Astrocyte of the cerebellum (primary cell): ENCODE results near the gene SPG7.

Experiments
- DNase-seq: peaks from one replicate; pipeline ENCODE4 v3.0.0-alpha.2; 2011; ENCODE audit warnings: low read depth
- H3K4me3 ChIP-seq: 2 replicates; pipeline ENCODE4 v1.5.1; 2011; ENCODE audit warnings: mild to moderate bottlenecking, low read depth, low read length, moderate library complexity
- CTCF ChIP-seq: IDR thresholded peaks from 2 replicates; pipeline ENCODE4 v1.5.1; 2012; ENCODE audit warnings: low read length, low read depth, moderate library complexity, mild to moderate bottlenecking; ENCODE audit errors: missing control alignments
- in situ Hi-C: cut with HindIII; loops from 2 replicates; pipeline ENCODE4 v1.10.0; 2017; ENCODE audit warnings: low sequenced_read_pairs

SPG7 gene

GRCh38 chr16:89523680-89524344 lies 15.6 kb downstream of the SPG7 start:
- TF ChIP-seq CTCF, result no peak
- in situ Hi-C loops, result loop anchor here (25.0 kb wide), 1 partner anchor 187 kb away; no protein-coding TSS in a partner anchor
- no peak for DNase-seq
- no peak overlapping the region for H3K4me3 ChIP-seq

GRCh38 chr16:89525146-89525913 lies 17.1 kb downstream of the SPG7 start:
- H3K4me3 ChIP-seq, result no peak overlapping the region
- no peak for DNase-seq
- in situ Hi-C loops, result no loop called here
- TF ChIP-seq CTCF, result peak; percentile 7

DNA sequence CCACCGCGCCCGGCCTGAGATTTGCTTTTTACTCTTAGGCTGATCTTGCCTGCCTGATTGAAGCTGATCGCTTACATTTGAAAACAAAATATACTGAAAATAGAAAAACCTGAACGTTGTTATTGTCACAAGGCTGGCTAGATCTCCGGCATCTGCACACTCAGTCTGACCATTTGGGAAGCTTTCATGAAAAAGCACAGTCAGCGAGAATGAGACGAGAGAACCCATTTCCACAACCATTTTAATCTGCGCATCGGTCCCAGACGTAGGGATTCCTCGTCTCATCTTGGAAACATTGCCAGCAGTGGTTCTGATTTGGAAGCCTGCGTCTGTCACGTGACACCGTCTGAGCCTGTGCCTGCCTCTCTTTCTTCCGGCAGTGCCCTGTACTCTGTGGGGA lies 20.9 kb downstream of the SPG7 start:
- in situ Hi-C loops, result no loop called here
- H3K4me3 ChIP-seq, result no peak overlapping the region
- TF ChIP-seq CTCF, result no peak
- DNase-seq, result no peak

DNA sequence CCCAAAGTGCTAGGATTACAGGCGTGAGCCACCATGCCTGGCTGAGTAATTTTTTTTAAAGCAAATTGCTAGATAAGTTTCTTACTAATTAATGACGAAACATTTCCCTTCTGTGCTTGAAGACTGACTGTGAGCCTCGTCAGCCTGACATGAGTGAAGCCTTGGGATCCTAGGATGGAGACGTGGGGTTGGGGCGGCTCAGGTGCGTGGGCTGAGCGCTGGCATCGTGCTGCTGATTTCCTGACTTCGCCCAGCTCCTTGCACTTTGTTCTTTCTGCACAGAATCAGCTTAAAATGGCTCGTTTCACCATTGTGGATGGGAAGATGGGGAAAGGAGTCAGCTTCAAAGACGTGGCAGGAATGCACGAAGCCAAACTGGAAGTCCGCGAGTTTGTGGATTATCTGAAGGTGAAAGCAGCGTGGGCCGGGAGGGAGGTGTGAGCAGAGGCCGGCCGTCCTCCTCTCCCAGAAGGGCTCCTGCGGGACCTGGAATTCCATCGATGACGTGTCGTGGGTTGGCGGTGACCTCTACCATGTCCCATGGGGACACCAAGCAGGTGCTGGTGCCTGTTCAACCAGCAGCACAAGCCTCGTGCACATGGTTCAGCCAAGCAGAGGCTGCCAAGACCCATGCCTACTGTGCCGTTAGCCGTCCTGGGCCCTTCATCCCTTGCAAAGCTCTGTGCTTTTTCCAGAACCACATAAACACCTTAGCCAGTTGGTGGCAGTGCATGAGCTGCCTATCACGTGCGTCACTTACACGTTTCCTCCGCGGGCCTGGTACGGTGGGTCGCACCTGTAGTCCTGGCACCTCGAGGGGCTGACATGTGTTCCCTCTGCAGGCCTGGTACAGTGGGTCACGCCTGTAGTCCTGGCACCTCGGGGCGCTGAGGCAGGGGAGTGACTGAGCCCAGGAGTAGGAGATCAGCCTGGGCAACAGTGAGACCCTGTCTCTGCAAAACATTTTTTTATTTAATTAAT lies 22.5 kb downstream of the SPG7 start:
- in situ Hi-C loops, result no loop called here
- TF ChIP-seq CTCF, result no peak
- H3K4me3 ChIP-seq, result no peak overlapping the region
- no peak for DNase-seq

DNA sequence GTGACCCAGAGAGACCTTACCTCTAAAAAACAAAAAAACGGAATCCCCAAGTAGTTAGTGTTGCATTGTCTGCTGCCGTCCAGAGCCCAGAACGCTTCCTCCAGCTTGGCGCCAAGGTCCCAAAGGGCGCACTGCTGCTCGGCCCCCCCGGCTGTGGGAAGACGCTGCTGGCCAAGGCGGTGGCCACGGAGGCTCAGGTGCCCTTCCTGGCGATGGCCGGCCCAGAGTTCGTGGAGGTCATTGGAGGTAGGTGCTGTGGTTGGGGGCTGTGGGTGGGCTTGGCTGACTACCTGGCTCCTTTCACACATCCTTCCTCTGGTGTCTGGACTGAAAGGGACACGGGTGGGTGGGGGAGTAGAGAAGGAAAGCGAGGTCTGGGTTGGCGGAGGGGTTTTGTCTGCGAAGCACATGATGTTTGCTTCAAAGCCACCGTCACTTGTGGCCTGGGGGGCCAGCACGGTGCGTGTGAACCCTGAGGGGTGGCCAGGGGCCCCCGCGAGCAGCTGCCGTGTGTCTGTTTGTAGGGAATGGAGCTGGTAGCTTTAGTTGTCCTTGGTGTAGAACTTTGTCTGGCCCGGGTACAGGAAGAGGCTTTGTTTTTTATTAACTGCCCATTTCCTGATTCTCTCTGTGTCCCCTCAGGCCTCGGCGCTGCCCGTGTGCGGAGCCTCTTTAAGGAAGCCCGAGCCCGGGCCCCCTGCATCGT lies 23.8 kb downstream of the SPG7 start:
- TF ChIP-seq CTCF, result no peak
- in situ Hi-C loops, result no loop called here
- no peak overlapping the region for H3K4me3 ChIP-seq
- DNase-seq, result no peak

DNA sequence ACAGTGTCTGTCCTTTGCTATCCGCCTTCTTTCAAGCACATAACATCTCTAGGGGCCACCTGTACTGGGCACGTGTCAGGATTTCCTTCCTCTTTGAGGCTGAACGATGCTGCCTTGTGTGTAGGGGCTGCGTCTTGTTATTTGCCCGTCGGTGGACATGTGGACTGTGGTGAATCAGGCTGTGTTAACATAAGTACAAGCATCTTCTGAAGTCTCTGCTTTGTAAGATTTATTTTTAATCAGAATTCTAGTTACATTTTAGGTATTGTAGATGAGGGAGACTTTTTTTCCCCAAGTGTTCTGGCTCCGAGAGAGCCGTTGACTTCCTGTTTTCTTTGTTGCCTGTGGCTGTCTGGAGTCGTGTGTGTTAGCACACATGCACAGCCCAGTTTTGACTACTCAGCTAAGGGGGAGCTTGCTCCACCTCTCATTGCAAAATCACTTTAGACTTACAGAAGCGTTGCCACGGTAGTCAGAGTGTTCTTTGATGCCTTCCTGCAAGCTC lies 26.1 kb downstream of the SPG7 start:
- H3K4me3 ChIP-seq, result no peak overlapping the region
- no peak for TF ChIP-seq CTCF
- no peak for DNase-seq
- in situ Hi-C loops, result no loop called here
